AG04450 (cell line): ENCODE results near the gene SGSH. TPM values are rescaled to one million over a fixed set of nuclear protein-coding genes. Genes with fewer than 3 reads are reported as not detected.

Source experiments
- CTCF ChIA-PET: fragments of 300-600, 350-600 bp; formaldehyde crosslinking; extraction: SDS; loops from one replicate; lab custom pipeline; 2022; ENCODE audit warnings: antibody characterized with exemption, inconsistent platforms; lab: Charles Lee
- POLR2A ChIA-PET: fragments of 350-600 bp; formaldehyde crosslinking; extraction: SDS; loops from one replicate; lab custom pipeline; 2021; ENCODE audit warnings: antibody characterized with exemption, inconsistent platforms; lab: Yijun Ruan, JAX
- DNase-seq: peaks from one replicate; pipeline ENCODE4 v3.0.0-alpha.2; 2011; ENCODE audit warnings: low read depth, low spot score
- H3K27ac ChIP-seq: one replicate; pipeline ENCODE4 v1.5.1; 2012; ENCODE audit warnings: low read depth, low read length, control low read depth
- H3K27me3 ChIP-seq: one replicate; pipeline ENCODE4 v1.6.0; 2012; ENCODE audit warnings: low read length; ENCODE audit not compliant: control insufficient read depth, insufficient read depth
- H3K4me3 ChIP-seq: 2 replicates; pipeline ENCODE4 v1.5.1; 2011; ENCODE audit warnings: mild to moderate bottlenecking, low read depth, low read length, control low read depth
- H3K9me3 ChIP-seq: 2 replicates; pipeline ENCODE4 v1.5.1; 2012; ENCODE audit warnings: low read length; ENCODE audit not compliant: control insufficient read depth, insufficient read depth
- CTCF ChIP-seq: IDR thresholded peaks from 2 replicates; pipeline ENCODE4 v1.5.1; 2011; ENCODE audit warnings: low read depth, low read length, control low read depth, inconsistent platforms
- polyA plus RNA-seq: library from polyadenylated mRNA; depleted of rRNA; stranded (reverse); fragments of >200 nt; gene quantifications from 2 replicates; pipeline ENCODE4 v1.2.3, GENCODE V29; 2011

SGSH gene
- polyA plus RNA-seq, 1 experiment = 39.9 TPM

GRCh38 chr17:80195671-80196529 lies 24.2 kb downstream of the SGSH start:
- no peak for DNase-seq
- Histone ChIP-seq H3K27me3 (peaks cover 19% of the 10 kb centered on the region), H3K9me3 (peaks cover 12% of the 10 kb centered on the region; the same call in 1 of the 2 replicates), H3K4me3 (no peak overlapping the region), H3K27ac (no peak overlapping the region)
- TF ChIP-seq CTCF = peak; percentile 90
- ChIA-PET POLR2A (no interaction called here), CTCF (interaction anchor here (0.6 to 1.1 kb wide), 6 partner anchors 9 to 112 kb away, joined by 3 to 7 read pairs (median 3); no protein-coding TSS in a partner anchor)

- no peak for DNase-seq
- no peak overlapping the region for H3K27ac ChIP-seq
- H3K27me3 ChIP-seq = peaks cover 19% of the 10 kb centered on the region
- TF ChIP-seq CTCF = no peak
- peaks cover 12% of the 10 kb centered on the region; the same call in 1 of the 2 replicates for H3K9me3 ChIP-seq
- POLR2A ChIA-PET = no interaction called here
- CTCF ChIA-PET = interaction anchor here (0.7 to 0.9 kb wide), 2 partner anchors 10 to 23 kb away, joined by 3 read pairs; no protein-coding TSS in a partner anchor
- H3K4me3 ChIP-seq = no peak overlapping the region
These were observed 25.0 kb downstream of the SGSH start for GRCh38 chr17:80195141-80195540.

- peaks cover 16% of the 10 kb centered on the region for H3K9me3 ChIP-seq
- H3K27ac ChIP-seq = no peak overlapping the region
- TF ChIP-seq CTCF = no peak
- no peak for DNase-seq
- peaks cover 28% of the 10 kb centered on the region for H3K27me3 ChIP-seq
- ChIA-PET CTCF (interaction anchor here (1.5 kb wide), 1 partner anchor 90 kb away, joined by 6 read pairs; the partner anchor contains the start of gene GAA), POLR2A (interaction anchor here (1.2 kb wide), 1 partner anchor 16 kb away, joined by 3 read pairs; no protein-coding TSS in a partner anchor)
- H3K4me3 ChIP-seq = no peak overlapping the region
These were observed 28.1 kb downstream of the SGSH start for GRCh38 chr17:80191865-80192661.

- ChIA-PET CTCF (interaction anchor here (1.1 to 1.5 kb wide), 2 partner anchors 14 to 90 kb away, joined by 3 to 6 read pairs; partner anchors contain the start of gene GAA), POLR2A (interaction anchor here (1.2 kb wide), 1 partner anchor 15 kb away, joined by 3 read pairs; no protein-coding TSS in a partner anchor)
- no peak for TF ChIP-seq CTCF
These were observed 28.9 kb downstream of the SGSH start for GRCh38 chr17:80191192-80191591.

More at GRCh38 chr17:80191192-80191591, 28.9 kb downstream of the SGSH start:
- H3K27me3 ChIP-seq = peaks cover 28% of the 10 kb centered on the region
- H3K27ac ChIP-seq = no peak overlapping the region
- peaks cover 16% of the 10 kb centered on the region for H3K9me3 ChIP-seq
- DNase-seq = no peak
- no peak overlapping the region for H3K4me3 ChIP-seq
